ENCODE results near the gene INSYN2B. TPM values are rescaled to one million over a fixed set of nuclear protein-coding genes. Genes with fewer than 3 reads are reported as not detected.

INSYN2B gene
- total and polyA plus RNA-seq, 2 donors (not counting 1 experiment from before 2014, with no cell fraction given) = not detected

- ChIA-PET POLR2A (no interaction called here), CTCF (no interaction called here)
- H3K9me3 ChIP-seq (ENCODE audit: control extremely low read depth in 1 of 3, control insufficient read depth in 2 of 3, insufficient read depth in 1 of 3, low read length in 2 of 3) = no peaks in the 10 kb centered on the region
- DNase-seq = no peak
- no peak overlapping the region for H3K9ac ChIP-seq (ENCODE audit: low read length)
- no peaks in the 10 kb centered on the region for H3K4me1 Mint-ChIP-seq
- H3K27ac Mint-ChIP-seq = no peak overlapping the region
- no peaks in the 10 kb centered on the region for H3K27me3 ChIP-seq (replicated peaks in 1 of 4; ENCODE audit: control extremely low read depth in 1 of 4, control insufficient read depth in 3 of 4, insufficient read depth in 4 of 4, low read length in 3 of 4)
- H3K4me3 Mint-ChIP-seq = no peak overlapping the region
- H3K4me2 ChIP-seq (replicated peaks; ENCODE audit: low read depth, low read length, poor library complexity, severe bottlenecking) = no peak overlapping the region
- H3K4me1 ChIP-seq (ENCODE audit: control insufficient read depth in 2 of 2, insufficient read depth in 2 of 2, low read length in 2 of 2) = no peaks in the 10 kb centered on the region
- H2AFZ ChIP-seq (ENCODE audit: insufficient read depth, low read depth, low read length, poor library complexity, severe bottlenecking) = no peak overlapping the region
- TF ChIP-seq CTCF (IDR thresholded peaks at IDR 0.05) (no peak), EZH2 (IDR thresholded peaks at IDR 0.05; ENCODE audit: borderline replicate concordance, insufficient read depth, low read depth, low read length, poor library complexity, severe bottlenecking) (no peak)
- no peaks in the 10 kb centered on the region for H4K20me1 ChIP-seq (ENCODE audit: control insufficient read depth, insufficient read depth, low read length, poor library complexity, severe bottlenecking)
- H3K36me3 ChIP-seq (replicated peaks in 1 of 2; ENCODE audit: control extremely low read depth in 1 of 2, control insufficient read depth in 1 of 2, extremely low read depth in 1 of 2, insufficient read depth in 2 of 2, low read length in 1 of 2) = peaks cover 6 to 16% of the 10 kb centered on the region in 2 experiments
- intact Hi-C loops (cut with micrococcal nuclease) = no loop called here
- no peaks in the 10 kb centered on the region for H3K9me3 Mint-ChIP-seq (ENCODE audit: insufficient read depth)
- H3K27me3 Mint-ChIP-seq = no peaks in the 10 kb centered on the region
- ATAC-seq (ENCODE audit: low read depth) = no peak
- H3K4me3 ChIP-seq (ENCODE audit: control extremely low read depth in 1 of 5, extremely low read depth in 1 of 5, insufficient read depth in 1 of 5, low read depth in 2 of 5, low read length in 4 of 5) = no peak overlapping the region
- H3K79me2 ChIP-seq (ENCODE audit: control insufficient read depth, insufficient read depth, low read length) = peaks cover 3% of the 10 kb centered on the region
- no CpG with 5 or more reads among the region's 1 CpG for WGBS (ENCODE audit: insufficient coverage)
- no peak overlapping the region for H3K27ac ChIP-seq (ENCODE audit: low read length in 2 of 2)
These were observed 149.0 kb downstream of the INSYN2B start for GRCh38 chr5:169831331-169831730.

- ChIA-PET CTCF (no interaction called here), POLR2A (no interaction called here)
- Histone ChIP-seq H3K9me3 (ENCODE audit: control extremely low read depth in 1 of 3, control insufficient read depth in 2 of 3, insufficient read depth in 1 of 3, low read length in 2 of 3) (no peaks in the 10 kb centered on the region), H4K20me1 (ENCODE audit: control insufficient read depth, insufficient read depth, low read length, poor library complexity, severe bottlenecking) (no peaks in the 10 kb centered on the region), H3K4me3 (ENCODE audit: control extremely low read depth in 1 of 5, extremely low read depth in 1 of 5, insufficient read depth in 1 of 5, low read depth in 2 of 5, low read length in 4 of 5) (no peak overlapping the region), H3K4me2 (replicated peaks; ENCODE audit: low read depth, low read length, poor library complexity, severe bottlenecking) (no peak overlapping the region), H3K27ac (ENCODE audit: low read length in 2 of 2) (no peak overlapping the region), H3K36me3 (replicated peaks in 1 of 2; ENCODE audit: control extremely low read depth in 1 of 2, control insufficient read depth in 1 of 2, extremely low read depth in 1 of 2, insufficient read depth in 2 of 2, low read length in 1 of 2) (peaks cover 6 to 18% of the 10 kb centered on the region in 2 experiments), H3K79me2 (ENCODE audit: control insufficient read depth, insufficient read depth, low read length) (no peaks in the 10 kb centered on the region), H3K9ac (ENCODE audit: low read length) (no peak overlapping the region), H3K27me3 (replicated peaks in 1 of 4; ENCODE audit: control extremely low read depth in 1 of 4, control insufficient read depth in 3 of 4, insufficient read depth in 4 of 4, low read length in 3 of 4) (no peaks in the 10 kb centered on the region), H2AFZ (ENCODE audit: insufficient read depth, low read depth, low read length, poor library complexity, severe bottlenecking) (no peak overlapping the region), H3K4me1 (ENCODE audit: control insufficient read depth in 2 of 2, insufficient read depth in 2 of 2, low read length in 2 of 2) (no peaks in the 10 kb centered on the region)
- intact Hi-C loops (cut with micrococcal nuclease) = no loop called here
- Mint-ChIP-seq H3K4me1 (no peaks in the 10 kb centered on the region), H3K27ac (no peak overlapping the region), H3K9me3 (ENCODE audit: insufficient read depth) (no peaks in the 10 kb centered on the region), H3K4me3 (no peak overlapping the region), H3K27me3 (no peaks in the 10 kb centered on the region)
- WGBS (ENCODE audit: insufficient coverage) = 54% methylated on average over 1 of the region's 4 CpGs
- TF ChIP-seq CTCF (IDR thresholded peaks at IDR 0.05) (no peak), EZH2 (IDR thresholded peaks at IDR 0.05; ENCODE audit: borderline replicate concordance, insufficient read depth, low read depth, low read length, poor library complexity, severe bottlenecking) (no peak)
- DNase-seq = no peak
- no peak for ATAC-seq (ENCODE audit: low read depth)
These were observed 151.9 kb downstream of the INSYN2B start for GRCh38 chr5:169828385-169828784.

All from B cell (primary cell).